GM12891 (cell line): ENCODE data around the gene CLDN20.
"Not testable (repeated sequence)": the region's sequence is repeated elsewhere in the genome, so short reads cannot be mapped to it uniquely, and the experiment has no call there.

Source experiments
- PAX5 ChIP-seq: IDR thresholded peaks from 2 replicates; pipeline ENCODE4 v1.6.1; 2011; ENCODE audit warnings: low read length, moderate library complexity, mild to moderate bottlenecking; ENCODE audit not compliant: insufficient read depth, severe bottlenecking
- POLR2A ChIP-seq: IDR thresholded peaks from 2 replicates; pipeline ENCODE4 v1.6.1; 2011; ENCODE audit warnings: low read depth, low read length, control low read depth
- POLR2AphosphoS5 ChIP-seq: IDR thresholded peaks from 2 replicates; pipeline ENCODE4 v1.6.1; 2011; ENCODE audit warnings: low read depth, low read length, control low read depth
- POU2F2 ChIP-seq: IDR thresholded peaks from 2 replicates; pipeline ENCODE4 v1.6.1; 2011; ENCODE audit warnings: low read depth, mild to moderate bottlenecking, control low read depth, low read length, moderate library complexity
- SPI1 ChIP-seq: IDR thresholded peaks from 2 replicates; pipeline ENCODE4 v1.6.1; 2011; ENCODE audit warnings: low read depth, low read length, control low read depth
- TAF1 ChIP-seq: IDR thresholded peaks from 2 replicates; pipeline ENCODE4 v1.6.1; 2011; ENCODE audit warnings: low read depth, low read length, control low read depth

- not testable (repeated sequence) for TF ChIP-seq SPI1, TAF1, POLR2AphosphoS5, POLR2A, POU2F2, PAX5
Measured at GRCh38 chr6:155312950-155313349, 49.1 kb downstream of the CLDN20 start.
